ENCODE measurements around the gene HOXD10. TPM values are rescaled to one million over a fixed set of nuclear protein-coding genes. Genes with fewer than 3 reads are reported as not detected.
A peak's percentile ranks its signal among the peaks of the same experiment; 100 is the strongest.

HOXD10 gene
- total and polyA plus RNA-seq, 9 of the 15 experiments (the other 6 are each of a cell fraction or from before 2014, with no cell fraction given), result not detected

DNA sequence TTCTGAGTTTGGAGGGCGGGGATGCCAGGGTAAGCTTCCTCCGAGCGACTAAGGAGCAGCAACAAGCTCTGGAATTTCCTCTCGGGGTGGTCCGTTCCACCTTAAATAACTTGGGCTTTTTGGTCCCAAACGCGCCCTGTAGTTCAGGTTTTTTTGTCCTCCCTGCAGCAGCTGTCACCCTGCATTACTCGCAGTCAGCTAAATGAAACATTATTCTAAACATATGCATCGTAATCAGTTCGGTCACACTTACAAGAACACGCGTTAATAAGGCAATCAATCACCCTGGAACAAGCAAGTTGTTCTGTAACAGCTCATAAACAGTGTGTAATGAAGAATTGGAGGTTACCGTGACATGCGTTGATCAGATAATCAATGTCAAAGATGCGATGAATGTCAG lies 41.1 kb upstream of the HOXD10 start (continued):
- TF ChIP-seq PATZ1 (CRISPR knock-in tag; IDR thresholded peaks at IDR 0.05; ENCODE audit: borderline replicate concordance) (no peak), MECOM (CRISPR knock-in tag; IDR thresholded peaks at IDR 0.05) (no peak), NR2F6 (CRISPR knock-in tag; IDR thresholded peaks at IDR 0.05) (no peak), THRAP3 (IDR thresholded peaks at IDR 0.05; ENCODE audit: borderline replicate concordance) (no peak), HES1 (IDR thresholded peaks at IDR 0.05; ENCODE audit: low read depth) (no peak), BDP1 (IDR thresholded peaks at IDR 0.05; ENCODE audit: insufficient read depth, insufficient read length) (no peak), ZFP36 (IDR thresholded peaks at IDR 0.05; ENCODE audit: low read depth, low read length, partially characterized antibody) (peak; percentile 6), ZNF407 (IDR thresholded peaks at IDR 0.05; ENCODE audit: low read depth) (peak; percentile 89), ZNF217 (CRISPR knock-in tag; IDR thresholded peaks at IDR 0.05) (no peak), BRF2 (IDR thresholded peaks at IDR 0.05; ENCODE audit: borderline replicate concordance, insufficient read depth, insufficient read length) (no peak)
- TF ChIP-seq, protein P1, sequence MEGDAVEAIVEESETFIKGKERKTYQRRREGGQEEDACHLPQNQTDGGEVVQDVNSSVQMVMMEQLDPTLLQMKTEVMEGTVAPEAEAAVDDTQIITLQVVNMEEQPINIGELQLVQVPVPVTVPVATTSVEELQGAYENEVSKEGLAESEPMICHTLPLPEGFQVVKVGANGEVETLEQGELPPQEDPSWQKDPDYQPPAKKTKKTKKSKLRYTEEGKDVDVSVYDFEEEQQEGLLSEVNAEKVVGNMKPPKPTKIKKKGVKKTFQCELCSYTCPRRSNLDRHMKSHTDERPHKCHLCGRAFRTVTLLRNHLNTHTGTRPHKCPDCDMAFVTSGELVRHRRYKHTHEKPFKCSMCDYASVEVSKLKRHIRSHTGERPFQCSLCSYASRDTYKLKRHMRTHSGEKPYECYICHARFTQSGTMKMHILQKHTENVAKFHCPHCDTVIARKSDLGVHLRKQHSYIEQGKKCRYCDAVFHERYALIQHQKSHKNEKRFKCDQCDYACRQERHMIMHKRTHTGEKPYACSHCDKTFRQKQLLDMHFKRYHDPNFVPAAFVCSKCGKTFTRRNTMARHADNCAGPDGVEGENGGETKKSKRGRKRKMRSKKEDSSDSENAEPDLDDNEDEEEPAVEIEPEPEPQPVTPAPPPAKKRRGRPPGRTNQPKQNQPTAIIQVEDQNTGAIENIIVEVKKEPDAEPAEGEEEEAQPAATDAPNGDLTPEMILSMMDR (IDR thresholded peaks at IDR 0.05 in 2 of 3, conservative IDR thresholded peaks at IDR 0.05 in 1 of 3; ENCODE audit: insufficient read depth in 2 of 3, low read depth in 1 of 3, low read length in 3 of 3), result no peak
